Gastroesophageal sphincter (tissue), 4 donors: ENCODE results near the gene GPAT3. TPM values are rescaled to one million over a fixed set of nuclear protein-coding genes. Genes with fewer than 3 reads are reported as not detected.
A peak's percentile ranks its signal among the peaks of the same experiment; 100 is the strongest.

ENCODE experiments used
- ATAC-seq: fragments of 150-250 bp; one replicate; pipeline ENCODE4 v1.9.1; 2016; ENCODE audit warnings: mild to moderate bottlenecking, moderate library complexity
- H3K27ac ChIP-seq, 4 donors: fragments of 200-600 bp; sonication (generic) in 3 of 4; 1 replicate in 3 of 4; 2 replicates in 1 of 4; pipeline ENCODE4 v1.5.1; 2016 to 2019
- H3K27me3 ChIP-seq: fragments of 200-600 bp; sonication (generic); one replicate; pipeline ENCODE4 v1.5.1; 2019
- H3K36me3 ChIP-seq, 2 donors: fragments of 200-600 bp; sonication (generic); one replicate each; pipeline ENCODE4 v1.5.1; 2019; ENCODE audit warnings: control low read depth in 1 of 2
- H3K4me1 ChIP-seq, 3 donors: fragments of 200-600 bp; sonication (generic); 1 replicate in 2 of 3; 2 replicates in 1 of 3; pipeline ENCODE4 v1.5.1; 2016 to 2019; ENCODE audit warnings: control low read depth in 2 of 3
- H3K4me3 ChIP-seq, 2 donors: fragments of 200-600 bp; sonication (generic); one replicate each; pipeline ENCODE4 v1.5.1; 2019; ENCODE audit warnings: mild to moderate bottlenecking in 1 of 2, moderate library complexity in 1 of 2
- H3K9me3 ChIP-seq, 3 donors: fragments of 200-600 bp; sonication (generic); one replicate each; pipeline ENCODE4 v1.5.1; 2017 to 2019; ENCODE audit warnings: control low read depth in 2 of 3
- EP300 ChIP-seq: sonication (generic); formaldehyde crosslinking; IDR thresholded peaks from one replicate; pipeline ENCODE4 v1.6.1; 2017; ENCODE audit warnings: antibody characterized with exemption, mild to moderate bottlenecking
- POLR2A ChIP-seq, 2 donors: fragments of 450-650 bp; IDR thresholded peaks; one replicate each; pipeline ENCODE4 v1.6.1; 2017; ENCODE audit warnings: antibody characterized with exemption in 2 of 2, mild to moderate bottlenecking in 2 of 2, moderate library complexity in 1 of 2
- POLR2AphosphoS5 ChIP-seq: sonication (generic); formaldehyde crosslinking; IDR thresholded peaks from one replicate; pipeline ENCODE4 v1.6.1; 2017; ENCODE audit warnings: antibody characterized with exemption
- WGBS, 2 donors: methylation state at CpG; one replicate each; pipeline ENCODE4 v1.1.5; 2018; ENCODE audit warnings: low coverage in 1 of 2; 5-methylcytosine and 5-hydroxymethylcytosine counted together
- total RNA-seq, 4 donors: library from RNA; depleted of rRNA; stranded (reverse); fragments of >200 nt; gene quantifications; one replicate each; pipeline ENCODE4 v1.1.0, GENCODE V29; 2016
- TF ChIP-seq, protein P1 (sequence below), 4 experiments: fragments of 200-600 bp in 2 of 4; fragments of 450-650 bp in 2 of 4; sonication (generic) in 1 of 4; IDR thresholded peaks; one replicate each; pipeline ENCODE4 v1.5.1; 2017 to 2019; ENCODE audit warnings: antibody characterized with exemption in 4 of 4, mild to moderate bottlenecking in 2 of 4, moderate library complexity in 2 of 4

Gene GPAT3
- total RNA-seq, 4 donors from 2014 or later: 1.7 to 6.6 (median 4.9) TPM

DNA sequence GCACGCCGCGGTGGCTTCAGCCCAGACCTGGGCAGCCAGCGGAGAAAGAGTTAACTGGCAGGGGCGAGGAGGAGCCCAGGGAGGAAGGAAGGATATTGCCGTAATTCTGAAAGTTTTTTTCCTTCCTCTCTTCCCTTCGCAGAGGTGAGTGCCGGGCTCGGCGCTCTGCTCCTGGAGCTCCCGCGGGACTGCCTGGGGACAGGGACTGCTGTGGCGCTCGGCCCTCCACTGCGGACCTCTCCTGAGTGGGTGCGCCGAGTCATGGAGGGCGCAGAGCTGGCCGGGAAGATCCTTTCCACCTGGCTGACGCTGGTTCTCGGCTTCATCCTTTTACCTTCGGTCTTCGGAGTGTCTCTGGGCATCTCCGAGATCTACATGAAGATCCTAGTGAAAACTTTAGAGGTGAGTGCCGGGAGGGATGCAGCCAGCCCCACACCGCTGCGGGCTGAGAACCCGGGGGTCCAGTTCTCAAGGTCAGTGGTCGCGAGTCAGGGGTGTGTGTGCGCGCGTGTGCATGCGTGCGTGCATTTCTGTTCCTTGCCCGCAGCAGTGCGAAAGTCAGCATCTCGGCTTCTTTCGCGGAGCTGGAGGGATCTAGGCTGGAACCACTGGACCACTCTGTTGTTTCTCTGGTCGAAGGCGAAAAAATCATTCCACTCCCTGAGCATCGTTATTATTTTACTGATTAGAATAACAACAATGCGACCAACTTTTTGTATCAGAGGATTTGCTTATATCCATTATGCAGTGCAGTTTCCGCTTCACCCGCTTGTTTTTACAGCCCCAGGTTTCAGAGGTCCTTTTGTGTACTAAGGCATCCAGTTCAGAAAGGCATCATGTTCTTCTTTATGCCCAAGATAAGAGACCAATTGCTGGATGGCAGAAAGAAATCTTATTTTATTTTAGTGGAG, 709 bp downstream of the GPAT3 start:
- Histone ChIP-seq H3K36me3 (no peaks in the 10 kb centered on the region), H3K9me3 (no peaks in the 10 kb centered on the region), H3K4me1 (peaks cover 0 to 26% (median 2%) of the 10 kb centered on the region in 3 donors), H3K27ac (peak overlapping the region in 3 of 4 donors; percentile 79 to 87 (median 81)), H3K4me3 (peak overlapping the region; percentile 59 to 80), H3K27me3 (no peaks in the 10 kb centered on the region)
- no peak for TF ChIP-seq POLR2A (IDR thresholded peaks at IDR 0.05)
- no peak for TF ChIP-seq EP300
- TF ChIP-seq, protein P1, sequence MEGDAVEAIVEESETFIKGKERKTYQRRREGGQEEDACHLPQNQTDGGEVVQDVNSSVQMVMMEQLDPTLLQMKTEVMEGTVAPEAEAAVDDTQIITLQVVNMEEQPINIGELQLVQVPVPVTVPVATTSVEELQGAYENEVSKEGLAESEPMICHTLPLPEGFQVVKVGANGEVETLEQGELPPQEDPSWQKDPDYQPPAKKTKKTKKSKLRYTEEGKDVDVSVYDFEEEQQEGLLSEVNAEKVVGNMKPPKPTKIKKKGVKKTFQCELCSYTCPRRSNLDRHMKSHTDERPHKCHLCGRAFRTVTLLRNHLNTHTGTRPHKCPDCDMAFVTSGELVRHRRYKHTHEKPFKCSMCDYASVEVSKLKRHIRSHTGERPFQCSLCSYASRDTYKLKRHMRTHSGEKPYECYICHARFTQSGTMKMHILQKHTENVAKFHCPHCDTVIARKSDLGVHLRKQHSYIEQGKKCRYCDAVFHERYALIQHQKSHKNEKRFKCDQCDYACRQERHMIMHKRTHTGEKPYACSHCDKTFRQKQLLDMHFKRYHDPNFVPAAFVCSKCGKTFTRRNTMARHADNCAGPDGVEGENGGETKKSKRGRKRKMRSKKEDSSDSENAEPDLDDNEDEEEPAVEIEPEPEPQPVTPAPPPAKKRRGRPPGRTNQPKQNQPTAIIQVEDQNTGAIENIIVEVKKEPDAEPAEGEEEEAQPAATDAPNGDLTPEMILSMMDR (IDR thresholded peaks at IDR 0.05): no peak
- TF ChIP-seq POLR2AphosphoS5: no peak
- 15 to 21% methylated on average over 9 to 18 of the region's 46 CpGs for WGBS, 2 donors
- peak; percentile 54 for ATAC-seq

- Histone ChIP-seq H3K27me3 (no peaks in the 10 kb centered on the region), H3K4me1 (peaks cover 0 to 6% (median 0%) of the 10 kb centered on the region in 3 donors), H3K9me3 (no peaks in the 10 kb centered on the region), H3K4me3 (no peak overlapping the region), H3K27ac (no peak overlapping the region), H3K36me3 (peaks cover 0 to 8% of the 10 kb centered on the region in 2 donors)
- no peak for ATAC-seq
- 84 to 92% methylated on average over 5 of the region's 5 CpGs for WGBS, 2 donors
- TF ChIP-seq, protein P1 (IDR thresholded peaks at IDR 0.05): no peak
- TF ChIP-seq EP300 (no peak), POLR2A (IDR thresholded peaks at IDR 0.05) (no peak), POLR2AphosphoS5 (no peak)
Observed at GRCh38 chr4:83542225-83542624, 6.3 kb downstream of the GPAT3 start.

DNA sequence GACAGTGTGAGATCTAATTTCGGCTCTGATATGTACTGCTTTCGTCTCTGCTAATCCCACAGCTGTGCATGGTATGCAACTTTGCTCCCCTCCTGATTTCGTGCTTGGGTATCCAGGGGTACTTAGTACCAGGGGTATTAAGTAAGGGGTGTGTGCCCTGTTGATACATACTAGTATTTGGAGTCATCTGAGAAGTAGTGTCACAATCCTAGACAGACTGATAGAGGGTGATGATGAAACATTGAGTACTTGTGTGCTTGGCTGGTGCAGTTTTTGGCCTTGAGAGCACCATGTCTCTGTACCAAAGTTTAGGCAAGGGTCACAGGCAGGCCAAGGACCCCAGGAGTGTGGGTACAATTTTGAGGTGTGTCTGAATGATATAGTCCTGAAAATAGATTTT, 10.9 kb downstream of the GPAT3 start:
- H3K4me3 ChIP-seq: no peak overlapping the region
- 67 to 92% methylated on average over 3 of the region's 3 CpGs for WGBS, 2 donors
- no peak for ATAC-seq
- H3K36me3 ChIP-seq: peaks cover 0 to 8% of the 10 kb centered on the region in 2 donors
- H3K4me1 ChIP-seq: no peaks in the 10 kb centered on the region
- TF ChIP-seq POLR2AphosphoS5 (no peak), POLR2A (IDR thresholded peaks at IDR 0.05) (no peak), EP300 (no peak)
- TF ChIP-seq, protein P1 (IDR thresholded peaks at IDR 0.05): no peak
- H3K27me3 ChIP-seq: no peaks in the 10 kb centered on the region
- H3K9me3 ChIP-seq: no peaks in the 10 kb centered on the region
- H3K27ac ChIP-seq: no peak overlapping the region

DNA sequence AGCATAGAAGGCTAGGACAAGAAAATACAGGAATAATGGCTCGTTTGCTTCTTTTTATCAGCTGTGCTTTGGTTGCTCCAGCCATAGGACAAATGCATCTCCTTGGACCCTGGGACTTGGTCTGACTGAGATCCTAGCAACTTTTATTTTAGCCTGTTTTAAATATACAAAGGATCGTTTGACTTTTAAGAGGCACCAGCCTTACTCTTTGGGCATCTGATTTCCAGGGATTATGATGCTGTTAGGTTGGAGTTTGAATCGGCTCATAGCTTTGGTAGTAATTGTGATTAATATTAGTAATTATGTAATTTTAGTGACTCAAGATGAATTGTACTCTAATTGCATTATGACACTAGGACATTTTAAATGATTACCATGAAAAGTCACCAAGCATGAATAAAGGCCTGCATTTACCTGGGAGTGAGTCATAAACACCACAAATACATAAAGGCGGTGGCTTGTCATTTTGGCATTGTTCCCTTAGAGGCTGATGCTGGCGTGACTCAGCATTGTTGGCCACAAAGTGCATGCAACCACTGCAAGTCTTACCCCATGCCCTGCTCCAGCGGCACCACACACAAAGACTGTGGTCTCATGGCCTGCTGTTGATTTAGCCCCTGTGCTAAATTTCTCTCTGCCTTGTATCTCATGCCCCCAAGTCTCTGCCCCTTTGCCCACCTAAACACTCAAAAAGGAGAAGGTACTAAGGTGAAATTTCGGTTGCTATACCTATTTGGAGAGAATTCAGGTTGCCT, 12.4 kb downstream of the GPAT3 start:
- Histone ChIP-seq H3K9me3 (no peaks in the 10 kb centered on the region), H3K27me3 (no peaks in the 10 kb centered on the region), H3K4me1 (no peaks in the 10 kb centered on the region), H3K4me3 (no peak overlapping the region), H3K27ac (peak overlapping the region in 1 of 4 donors; percentile 22), H3K36me3 (peaks cover 0 to 8% of the 10 kb centered on the region in 2 donors)
- TF ChIP-seq, protein P1 (IDR thresholded peaks at IDR 0.05): no peak
- TF ChIP-seq POLR2AphosphoS5 (peak; percentile 67), POLR2A (IDR thresholded peaks at IDR 0.05) (no peak), EP300 (no peak)
- WGBS, 2 donors: 36 to 58% methylated on average over 5 to 7 of the region's 7 CpGs
- peak; percentile 66 for ATAC-seq
